Activated CD4-positive, CD25-positive, alpha-beta regulatory T cell treated with anti-CD3 and anti-CD28 coated beads, Interleukin-2, amount 50 U/mL, for 72 hours (primary cell): ENCODE results near the gene STAG2.

ENCODE experiments used
- DNase-seq: peaks from one replicate; pipeline ENCODE4 v3.0.0; 2021

Gene STAG2

DNA sequence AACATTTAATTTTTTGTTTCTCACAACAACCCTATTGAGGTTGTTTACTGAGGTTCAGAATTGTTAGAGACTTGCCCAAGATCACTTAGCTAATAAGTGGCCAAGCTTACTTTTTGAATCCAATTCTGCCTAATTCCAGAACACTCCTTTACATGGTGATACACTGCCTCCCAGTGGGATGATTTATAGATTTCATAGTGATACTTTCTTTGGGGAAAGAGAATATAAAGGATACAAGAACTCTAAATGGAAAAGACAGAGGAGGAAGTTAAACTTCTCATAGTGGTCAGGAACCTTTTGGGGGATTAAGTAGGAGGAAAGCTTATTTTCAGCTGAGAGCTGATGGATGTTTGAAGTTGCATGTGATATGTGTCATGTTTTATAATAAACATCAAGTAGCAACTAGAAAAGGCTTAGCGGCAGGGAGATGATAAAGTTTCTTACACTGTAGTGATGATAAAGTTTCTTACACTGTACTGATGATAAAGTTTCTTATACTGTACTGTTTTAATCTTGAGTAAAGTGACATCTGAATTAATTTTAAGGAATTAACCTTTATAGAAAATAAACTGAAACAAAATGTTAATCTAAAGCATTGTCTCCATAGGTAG is 15.3 kb downstream of the STAG2 start:
- no peak for DNase-seq

DNA sequence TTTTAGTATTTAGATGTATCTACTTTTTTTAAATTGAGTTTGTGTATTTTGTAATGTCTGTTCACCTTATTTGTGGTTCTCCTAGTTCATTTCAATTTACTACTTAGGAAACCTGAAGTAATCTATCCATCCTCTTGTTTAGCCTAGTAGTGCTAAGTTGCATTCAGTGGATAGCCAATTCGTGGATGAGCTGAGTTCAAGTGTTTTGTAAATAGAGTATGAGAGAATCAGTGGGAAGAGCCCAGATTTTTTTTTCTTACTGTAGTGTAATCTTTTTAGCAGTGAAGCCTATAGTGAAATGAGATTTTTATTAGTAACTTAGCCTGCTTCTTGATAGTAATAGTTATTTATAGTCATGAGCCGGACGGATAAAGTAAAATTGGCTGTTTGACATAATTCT is 21.7 kb downstream of the STAG2 start:
- DNase-seq, result no peak

DNA sequence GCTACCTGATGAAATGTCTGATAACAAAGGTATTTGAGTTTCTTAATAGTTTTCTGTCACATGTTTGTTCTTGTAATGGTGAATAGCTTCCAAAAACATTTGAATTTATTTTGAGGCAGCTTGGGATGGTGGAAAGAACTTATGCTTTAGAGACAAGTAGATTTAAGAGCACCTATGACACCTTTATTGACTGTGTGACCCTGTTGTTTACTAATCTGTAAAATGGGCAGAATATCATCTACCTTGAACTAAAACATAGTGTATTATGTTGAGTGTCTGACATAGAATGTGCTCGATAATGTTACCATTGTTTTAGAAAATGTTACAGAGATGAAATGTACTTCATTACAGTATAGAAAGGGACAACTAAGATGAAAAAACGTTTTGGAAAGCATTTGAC is 24.9 kb downstream of the STAG2 start:
- no peak for DNase-seq

DNA sequence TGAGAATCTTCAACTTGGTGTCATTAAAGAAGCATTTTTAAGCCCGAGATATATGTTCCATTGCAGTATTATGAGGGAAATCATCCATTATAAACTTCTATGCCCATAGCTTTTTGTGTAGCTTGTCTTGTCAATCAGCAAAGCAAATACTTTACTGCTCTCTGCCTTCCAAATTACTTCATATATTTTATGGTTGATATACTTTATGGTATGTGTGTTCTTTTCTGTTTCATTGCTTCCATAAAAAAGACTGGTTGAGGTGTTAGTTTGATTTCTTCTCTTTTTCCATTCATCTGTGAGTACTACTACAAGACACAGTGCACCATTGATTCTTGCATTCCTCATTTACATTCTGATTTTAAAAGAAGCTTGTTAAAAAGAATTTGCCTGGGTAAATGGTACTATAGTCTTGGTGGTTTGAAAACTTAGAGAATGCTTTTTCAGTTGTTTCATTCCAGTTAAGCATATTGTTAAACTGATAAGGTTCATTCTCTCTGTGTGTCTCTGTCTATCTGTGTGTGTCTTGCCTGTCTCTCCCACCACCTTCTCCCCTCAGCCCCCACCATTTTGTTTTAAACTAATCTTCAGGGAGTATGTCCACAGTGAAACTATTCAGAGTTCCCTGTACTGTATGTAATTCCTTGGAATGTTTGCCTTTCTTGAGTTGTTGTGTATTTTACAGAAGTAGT is 27.1 kb downstream of the STAG2 start:
- DNase-seq, result no peak

DNA sequence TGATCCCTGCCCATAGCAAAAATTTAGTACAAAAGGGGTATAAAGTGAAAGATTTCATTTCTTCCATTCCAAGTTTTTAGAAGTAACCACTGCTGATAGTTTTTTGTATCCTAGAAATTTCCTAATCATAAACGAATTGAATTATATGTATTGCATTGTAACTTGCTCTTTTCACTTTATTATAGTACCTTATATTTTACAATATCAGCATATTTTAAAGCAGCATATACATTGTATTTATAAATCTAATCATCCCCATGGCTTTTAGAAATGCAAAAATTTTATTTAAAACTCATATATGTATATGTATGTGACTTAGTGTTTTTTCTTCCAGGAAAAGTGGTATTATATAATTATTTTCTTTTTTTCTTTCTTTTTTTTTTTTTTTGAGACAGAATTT is 27.7 kb downstream of the STAG2 start:
- no peak for DNase-seq

DNA sequence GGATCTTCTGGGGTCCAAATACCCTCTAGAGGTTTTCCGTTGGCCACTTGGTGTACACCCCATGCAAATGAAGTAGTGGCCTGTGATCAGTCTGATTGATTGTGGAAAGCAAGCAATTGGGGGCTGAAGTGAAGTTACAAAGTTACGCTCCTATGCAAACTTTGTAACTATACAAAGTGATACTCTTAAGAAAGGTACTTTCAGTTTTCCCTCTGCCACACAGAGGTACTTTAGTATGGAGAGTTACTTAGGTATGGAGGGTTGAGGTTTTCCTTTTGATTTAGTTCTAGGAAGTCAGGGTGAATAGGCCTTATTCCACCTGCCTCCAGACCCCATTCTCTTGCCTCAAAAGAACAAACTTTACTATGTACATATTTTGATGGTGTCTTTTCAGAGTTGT is 28.7 kb downstream of the STAG2 start:
- DNase-seq, result no peak

DNA sequence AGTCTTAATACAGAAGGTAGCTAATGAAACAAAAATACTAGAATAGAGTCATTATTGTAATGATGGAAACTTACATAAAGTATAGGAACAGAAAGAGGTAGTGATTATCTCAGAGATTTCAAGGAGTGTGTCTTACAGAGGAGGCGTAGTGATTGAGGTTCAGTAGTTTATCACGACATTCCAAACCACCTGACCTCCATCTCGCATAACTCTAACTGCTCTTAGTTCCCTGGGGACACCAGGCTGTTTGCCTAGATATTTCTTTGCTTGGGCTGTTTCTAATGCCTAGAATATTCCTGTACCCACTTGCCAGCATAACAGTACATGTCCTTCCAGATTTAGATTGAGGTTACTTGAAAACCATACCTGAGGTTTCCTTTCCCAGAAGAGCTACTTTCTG is 29.1 kb downstream of the STAG2 start:
- no peak for DNase-seq

DNA sequence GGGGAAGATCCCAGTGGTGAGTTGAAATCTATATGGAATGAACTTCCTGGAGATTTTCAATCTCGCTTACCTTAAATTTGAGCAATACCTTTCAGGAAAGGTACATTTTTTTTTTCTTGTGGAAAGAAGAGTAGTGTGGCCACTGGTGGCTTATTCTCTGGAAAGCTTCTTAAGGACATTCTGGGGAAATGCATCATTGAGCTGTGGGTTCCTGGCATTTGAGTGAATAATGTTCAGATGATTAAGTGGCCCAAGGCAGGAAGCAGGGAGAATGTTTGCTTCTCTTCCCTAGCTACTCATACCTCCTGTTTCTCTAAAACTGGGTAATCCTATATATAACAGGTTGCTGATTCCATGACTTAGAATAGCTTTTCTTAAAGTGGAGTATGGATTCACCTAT is 31.8 kb downstream of the STAG2 start:
- no peak for DNase-seq

DNA sequence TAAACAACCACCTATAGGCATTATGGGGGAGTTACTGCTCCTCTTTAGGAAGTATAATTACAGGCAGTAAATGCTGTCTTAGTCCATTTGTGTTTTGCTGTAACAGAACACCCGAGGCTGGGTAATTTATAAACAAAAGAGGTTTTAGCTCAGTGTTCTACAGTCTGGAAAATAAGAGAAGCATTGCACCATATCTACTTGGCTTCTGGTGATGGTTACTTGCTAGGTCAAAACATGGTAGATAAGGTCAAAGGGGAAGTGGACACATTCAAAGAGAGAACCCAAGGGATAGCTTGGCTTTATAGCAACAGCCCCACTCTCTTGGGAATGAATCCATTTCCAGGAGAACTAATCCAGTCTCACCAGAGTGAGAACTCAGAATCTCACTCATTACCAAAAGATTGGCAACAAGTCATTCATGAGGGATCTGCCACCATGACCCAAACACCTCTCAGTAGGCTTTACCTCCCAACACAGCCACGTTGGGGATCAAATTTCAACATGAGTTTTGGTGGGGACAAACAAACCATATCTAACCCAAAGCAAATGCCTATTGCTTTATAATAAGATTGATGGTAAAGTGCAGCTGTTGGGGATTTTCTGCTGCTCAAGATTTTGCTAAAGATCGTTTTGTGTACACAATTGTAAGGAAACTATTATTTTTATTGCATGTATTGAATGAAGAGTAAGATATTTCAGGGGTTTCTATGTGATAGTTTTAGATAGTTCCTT is 32.6 kb downstream of the STAG2 start:
- DNase-seq, result no peak

DNA sequence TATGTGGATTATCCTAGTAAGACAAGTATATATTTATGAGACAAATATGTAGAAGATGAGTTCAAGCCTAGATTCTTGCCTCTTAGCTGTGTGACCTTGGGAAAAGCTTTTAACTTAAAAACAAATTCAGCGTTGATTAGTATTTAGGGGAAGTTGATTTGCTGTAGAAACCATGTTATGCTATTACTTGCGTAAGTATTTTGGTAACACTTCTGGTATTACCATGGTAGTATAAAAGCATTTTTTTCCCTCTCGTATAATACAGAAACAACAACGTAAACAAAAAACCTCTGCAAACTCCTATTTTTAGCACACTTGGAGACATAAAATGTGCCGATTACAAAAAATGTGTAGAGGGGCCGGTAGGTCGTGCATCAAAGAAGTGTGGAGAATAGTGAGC is 33.2 kb downstream of the STAG2 start:
- no peak for DNase-seq

DNA sequence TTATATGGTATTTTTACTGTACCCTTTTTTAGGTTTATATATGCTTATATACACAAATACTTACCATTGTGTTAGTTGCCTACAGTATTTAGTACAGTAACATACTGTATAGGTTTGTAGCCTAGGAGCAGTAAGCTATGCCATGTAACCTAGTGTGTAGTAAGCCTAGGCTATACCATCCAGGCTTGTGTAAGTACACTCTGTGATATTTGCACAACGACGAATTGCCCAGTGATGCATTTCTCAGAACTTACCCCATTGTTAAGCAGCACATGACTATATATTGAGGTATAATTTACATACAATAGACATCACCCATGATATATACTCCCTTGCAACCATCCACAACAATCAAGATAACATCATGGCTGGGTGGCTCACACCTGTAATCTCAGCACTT is 40.1 kb downstream of the STAG2 start:
- DNase-seq, result no peak

DNA sequence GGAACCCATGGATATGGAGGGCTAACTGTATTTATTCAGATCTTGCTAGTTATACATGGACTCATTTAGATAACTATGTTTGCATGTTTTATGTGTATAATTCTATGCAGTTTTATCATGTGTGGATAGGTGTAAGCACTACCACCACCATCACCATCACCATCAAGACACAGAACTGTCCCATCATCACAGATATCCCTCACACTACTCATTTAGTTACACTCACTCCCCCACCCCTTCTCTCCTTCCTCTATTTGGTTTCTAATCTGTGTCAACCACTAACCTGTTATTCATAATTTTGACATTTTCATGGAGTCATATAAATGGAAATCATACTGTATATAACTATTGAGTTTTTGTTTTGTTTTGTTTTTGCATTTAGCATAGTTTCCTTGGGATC is 43.7 kb downstream of the STAG2 start:
- DNase-seq, result no peak

DNA sequence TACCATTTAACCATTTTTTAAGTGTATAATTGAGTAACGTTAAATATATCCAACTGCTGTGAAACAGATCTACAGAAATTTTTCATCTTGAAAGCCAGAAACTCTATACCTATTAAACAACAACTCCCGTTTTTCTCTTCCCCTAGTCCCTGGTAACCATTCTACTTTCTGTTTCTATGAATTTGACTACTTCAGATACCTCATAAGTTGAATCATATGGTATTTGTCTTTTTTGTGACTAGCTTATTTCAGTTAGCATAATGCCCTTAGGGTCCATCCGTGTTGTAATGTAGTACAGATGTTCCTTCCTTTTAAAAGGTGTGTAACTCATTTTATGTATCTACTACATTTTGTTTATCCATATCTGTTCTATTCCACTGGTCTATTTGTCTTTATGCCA is 48.7 kb downstream of the STAG2 start:
- no peak for DNase-seq

DNA sequence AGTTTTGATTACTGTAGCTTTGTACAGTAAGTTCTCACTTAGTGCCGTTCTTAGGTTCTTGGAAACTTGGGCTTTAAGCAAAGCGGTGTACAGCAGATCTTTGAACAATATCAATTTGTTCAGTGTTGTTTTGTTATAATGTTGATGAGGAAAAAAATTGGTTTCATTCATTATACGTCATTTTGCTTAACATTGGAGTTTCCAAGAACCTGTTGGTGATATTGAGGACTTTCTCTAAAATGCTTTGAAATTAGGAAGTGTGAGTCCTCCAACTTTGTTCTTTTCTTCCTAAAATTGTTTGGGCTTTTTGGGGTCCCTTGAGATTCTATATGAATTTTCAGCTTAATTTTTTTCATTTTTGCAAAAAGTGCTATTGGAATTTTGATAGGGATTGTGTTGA is 49.1 kb downstream of the STAG2 start:
- no peak for DNase-seq

DNA sequence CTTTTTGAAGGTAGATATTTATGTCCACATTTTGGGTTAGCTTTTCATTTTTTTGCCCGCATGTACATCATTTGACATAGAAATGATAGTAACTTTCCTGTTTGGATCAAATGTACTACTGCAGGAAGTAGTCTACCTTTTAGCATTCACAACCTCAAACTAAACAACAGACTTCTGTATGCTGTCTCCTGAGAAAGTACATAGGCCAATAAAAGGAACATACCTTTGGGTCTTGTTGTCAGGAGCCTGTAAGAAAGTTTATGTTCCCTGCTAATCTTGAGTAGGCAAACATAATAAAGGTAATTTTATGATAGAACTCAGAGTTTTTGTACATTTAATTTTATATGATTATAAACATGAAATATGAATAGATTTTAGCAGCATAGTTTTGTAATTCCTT is 54.2 kb downstream of the STAG2 start:
- DNase-seq, result no peak

DNA sequence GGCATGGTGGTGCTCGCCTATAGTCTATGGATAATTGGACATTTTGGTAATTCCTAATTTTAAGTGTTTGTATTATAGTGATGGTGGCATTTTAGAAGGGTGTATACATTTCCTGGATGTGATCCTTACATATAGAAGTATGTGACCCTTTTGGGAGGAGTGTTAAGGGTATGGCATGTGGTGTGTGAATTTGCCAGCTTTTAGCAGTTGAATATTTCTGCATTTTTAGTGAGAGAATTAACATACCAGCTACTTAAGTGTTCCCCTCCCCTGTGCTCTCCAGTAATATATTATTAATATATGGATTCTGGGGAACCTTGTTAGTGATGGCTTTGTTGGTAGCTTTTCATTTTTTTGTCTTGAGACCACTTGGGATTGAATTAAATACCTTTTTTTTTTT is 55.3 kb downstream of the STAG2 start:
- no peak for DNase-seq

DNA sequence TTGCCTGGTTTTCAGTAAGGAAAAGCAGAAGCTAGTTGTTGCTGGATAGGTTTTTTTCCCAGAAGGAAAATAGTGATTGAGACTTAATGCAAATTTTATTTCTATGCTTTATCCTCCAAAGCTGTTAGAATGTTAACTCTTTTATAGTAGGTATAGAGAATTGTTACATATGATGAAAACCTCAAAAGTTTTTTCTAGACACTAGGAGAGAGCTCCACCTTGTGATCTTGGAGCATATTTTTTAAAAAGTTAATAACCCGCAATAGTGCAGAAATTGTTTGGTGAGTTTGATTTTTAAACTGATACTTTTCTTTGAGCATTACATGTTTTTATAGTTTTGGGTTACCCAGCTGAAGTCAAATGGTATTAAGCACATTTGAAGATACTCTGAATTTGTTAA is 56.5 kb downstream of the STAG2 start:
- DNase-seq, result no peak

DNA sequence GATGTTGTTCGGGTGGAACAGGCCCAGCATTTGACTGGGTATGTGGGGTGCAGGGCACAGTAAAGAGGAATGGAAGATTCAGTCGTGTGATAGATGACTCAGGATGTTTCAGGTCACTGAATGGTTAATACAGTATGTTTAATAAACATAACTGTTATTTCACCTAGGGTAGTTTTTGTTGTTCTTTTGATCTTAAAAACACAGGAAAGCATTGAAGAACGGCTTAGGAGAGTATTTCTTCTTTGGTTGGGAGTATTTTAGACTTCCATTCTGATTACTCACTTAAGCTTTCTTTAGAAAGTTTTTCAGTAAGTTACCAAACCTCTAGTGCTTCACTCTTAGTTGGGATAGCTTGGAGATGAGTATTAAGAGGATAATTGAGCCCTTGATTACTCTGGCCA is 62.3 kb downstream of the STAG2 start:
- no peak for DNase-seq

DNA sequence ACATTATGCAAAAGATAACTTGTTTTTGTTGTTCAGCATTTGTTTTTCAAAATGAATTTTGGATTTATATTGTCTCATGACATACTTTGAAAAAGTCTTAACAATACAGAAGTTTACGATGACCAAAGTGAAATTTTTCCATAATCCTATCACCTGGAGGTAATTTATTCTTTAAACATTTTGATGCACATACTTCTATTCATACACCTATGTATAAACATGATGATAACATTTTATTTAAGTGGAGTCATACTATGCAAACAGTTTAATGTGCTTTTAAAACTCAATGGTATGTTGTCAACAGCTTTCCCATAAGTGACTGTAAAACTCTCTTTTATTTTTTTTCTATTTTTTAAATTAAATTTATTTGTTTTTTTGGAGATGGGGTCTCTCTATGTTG is 65.0 kb downstream of the STAG2 start:
- no peak for DNase-seq

DNA sequence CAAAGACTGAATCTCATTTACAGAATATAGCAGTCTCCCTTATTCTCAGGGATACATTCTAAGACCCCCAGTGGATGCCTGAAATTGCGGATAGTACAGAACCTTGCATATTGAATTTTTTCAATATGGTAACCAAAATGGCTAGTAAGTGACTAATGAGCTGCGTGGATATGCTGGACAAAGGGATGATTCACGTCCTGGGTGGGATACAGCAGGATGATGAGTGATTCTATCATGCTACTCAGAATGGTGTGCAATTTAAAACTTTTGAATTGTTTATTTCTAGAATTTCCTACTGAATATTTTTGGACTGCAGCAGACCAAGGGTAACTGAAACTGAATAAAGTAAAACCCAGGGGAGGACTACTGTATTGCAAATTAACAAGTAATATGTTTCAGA is 66.7 kb downstream of the STAG2 start:
- no peak for DNase-seq

DNA sequence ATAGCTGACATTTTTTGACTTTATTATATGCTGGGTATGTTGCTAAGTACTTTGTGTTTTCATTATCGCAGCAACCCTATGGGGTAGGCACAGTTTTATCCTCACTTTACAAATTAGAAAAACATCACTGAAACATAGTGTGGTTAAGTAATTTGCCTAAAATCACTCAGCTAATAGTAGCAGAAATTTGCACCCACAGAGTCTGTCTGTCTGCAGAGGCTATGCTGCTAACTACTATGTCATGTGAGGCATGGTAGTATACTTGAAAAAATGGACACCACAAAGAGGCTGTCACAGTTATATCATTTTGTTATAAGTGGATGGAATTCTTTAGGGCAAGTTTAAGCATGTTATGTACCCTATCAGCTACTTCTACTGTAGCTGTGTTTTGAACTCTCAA is 69.0 kb downstream of the STAG2 start:
- DNase-seq, result no peak

DNA sequence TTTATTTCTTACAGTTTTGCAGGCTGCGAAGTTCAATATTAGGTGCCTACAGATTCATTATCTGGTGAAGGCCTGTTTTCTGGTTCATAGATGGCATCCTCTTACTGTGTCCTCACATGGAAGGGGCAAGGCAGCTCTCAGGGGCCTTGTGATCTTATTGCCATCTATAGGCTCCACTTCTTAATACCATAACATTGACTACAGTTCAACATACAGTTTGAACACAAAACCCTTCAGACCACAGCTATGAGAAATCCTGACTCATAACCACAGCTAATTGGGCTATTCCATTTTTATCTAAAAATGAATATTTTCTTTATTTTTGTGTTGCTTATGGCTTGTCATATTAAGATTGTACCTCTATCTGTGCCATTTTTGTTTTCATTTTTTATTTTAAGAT is 72.3 kb downstream of the STAG2 start:
- no peak for DNase-seq

DNA sequence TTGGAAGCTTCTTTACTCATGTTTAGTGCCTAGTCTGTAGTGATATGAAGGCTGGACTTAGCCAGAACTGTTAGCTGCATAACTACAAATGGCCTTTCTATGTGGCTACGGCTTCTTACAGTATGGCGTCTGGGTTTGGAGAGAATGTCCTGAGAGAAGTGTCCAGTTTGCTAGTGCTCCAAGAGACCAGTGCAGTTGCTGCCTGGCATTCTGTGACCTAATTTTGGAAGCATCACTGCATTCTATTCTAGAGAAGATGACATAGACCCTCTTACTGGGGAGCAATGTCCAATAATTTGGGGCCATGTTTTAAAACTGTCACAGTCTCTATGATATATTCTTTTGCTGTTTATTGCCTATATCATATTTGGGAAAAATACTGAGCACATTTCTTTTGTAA is 74.2 kb downstream of the STAG2 start:
- DNase-seq, result no peak

DNA sequence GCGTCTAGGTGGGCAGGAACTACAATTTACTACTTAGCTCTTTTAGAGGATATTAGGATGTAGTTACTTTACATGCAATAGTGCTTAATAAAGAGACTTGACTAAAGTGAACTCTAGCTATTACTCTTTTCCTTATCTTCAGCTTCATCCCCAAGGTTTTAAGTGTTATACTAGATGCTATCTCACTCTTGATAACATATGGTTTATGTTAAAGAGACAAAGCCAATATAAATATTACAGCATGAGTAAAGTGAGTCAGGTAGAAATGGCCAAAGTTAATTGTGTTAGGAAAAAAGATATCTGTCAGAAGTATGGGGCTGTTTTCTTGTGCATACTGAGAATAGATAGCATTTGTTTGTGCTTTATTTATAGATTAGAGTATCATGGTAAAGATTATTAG is 80.5 kb downstream of the STAG2 start:
- no peak for DNase-seq

DNA sequence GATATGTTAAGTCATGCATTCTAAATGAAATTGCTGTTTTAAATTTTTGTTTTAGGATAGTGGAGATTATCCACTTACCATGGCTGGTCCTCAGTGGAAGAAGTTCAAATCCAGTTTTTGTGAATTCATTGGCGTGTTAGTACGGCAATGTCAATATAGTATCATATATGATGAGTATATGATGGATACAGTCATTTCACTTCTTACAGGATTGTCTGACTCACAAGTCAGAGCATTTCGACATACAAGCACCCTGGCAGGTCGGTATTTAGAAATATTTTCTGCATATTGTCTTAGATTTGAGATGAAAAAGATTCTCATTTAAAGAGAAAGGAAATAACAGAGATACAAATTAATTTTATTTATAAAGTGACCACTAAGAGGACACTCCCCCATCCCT is 83.6 kb downstream of the STAG2 start:
- DNase-seq, result no peak
